Vagina (tissue), 2 donors: ENCODE measurements around the gene RRAD. TPM values are rescaled to one million over a fixed set of nuclear protein-coding genes. Genes with fewer than 3 reads are reported as not detected.
"Not testable (repeated sequence)": the region's sequence is repeated elsewhere in the genome, so short reads cannot be mapped to it uniquely, and the experiment has no call there.

Experiments
- DNase-seq, 2 donors: peaks; one replicate each; pipeline ENCODE4 v3.0.0-alpha.2; 2017; ENCODE audit errors: extremely low spot score in 2 of 2
- H3K27ac ChIP-seq: fragments of 200-600 bp; sonication (generic); one replicate; pipeline ENCODE4 v1.5.1; 2019
- H3K27me3 ChIP-seq: fragments of 200-600 bp; sonication (generic); one replicate; pipeline ENCODE4 v1.5.1; 2019
- H3K36me3 ChIP-seq, 2 donors: fragments of 200-600 bp; sonication (generic); one replicate each; pipeline ENCODE4 v1.5.1; 2017 to 2019
- H3K4me1 ChIP-seq: fragments of 200-600 bp; sonication (generic); one replicate; pipeline ENCODE4 v1.5.1; 2019
- H3K4me3 ChIP-seq, 2 donors: fragments of 200-600 bp; sonication (generic); 1 replicate in 1 of 2; 2 replicates in 1 of 2; pipeline ENCODE4 v1.5.1; 2016 to 2019
- H3K9me3 ChIP-seq: fragments of 200-600 bp; sonication (generic); one replicate; pipeline ENCODE4 v1.5.1; 2019
- POLR2A ChIP-seq, 2 donors: fragments of 450-650 bp; IDR thresholded peaks; one replicate each; pipeline ENCODE4 v1.6.1; 2017; ENCODE audit warnings: antibody characterized with exemption in 2 of 2, mild to moderate bottlenecking in 2 of 2, moderate library complexity in 2 of 2
- POLR2AphosphoS5 ChIP-seq, 2 donors: sonication (generic); formaldehyde crosslinking; IDR thresholded peaks; one replicate each; pipeline ENCODE4 v1.9.0; 2017; ENCODE audit warnings: antibody characterized with exemption in 2 of 2, mild to moderate bottlenecking in 2 of 2, low read depth in 1 of 2; ENCODE audit not compliant: insufficient read depth in 1 of 2
- intact Hi-C: fragments of 100-400 bp; cut with DNase I; formaldehyde crosslinking; loops from one replicate; pipeline ENCODE4 v1.15.1; 2023
- total RNA-seq: library from RNA; depleted of rRNA; stranded (reverse); fragments of >200 nt; gene quantifications from one replicate; pipeline ENCODE4 v1.2.3, GENCODE V29; 2016
- TF ChIP-seq, protein P1 (sequence below), 3 experiments: fragments of 450-650 bp in 2 of 3; fragments of 200-600 bp in 1 of 3; sonication (generic) in 1 of 3; IDR thresholded peaks; one replicate each; pipeline ENCODE4 v1.5.1; 2017 to 2019; ENCODE audit warnings: antibody characterized with exemption in 3 of 3, mild to moderate bottlenecking in 2 of 3, moderate library complexity in 2 of 3

RRAD gene
- total RNA-seq, 1 donor from 2014 or later, result 49.1 TPM

DNA sequence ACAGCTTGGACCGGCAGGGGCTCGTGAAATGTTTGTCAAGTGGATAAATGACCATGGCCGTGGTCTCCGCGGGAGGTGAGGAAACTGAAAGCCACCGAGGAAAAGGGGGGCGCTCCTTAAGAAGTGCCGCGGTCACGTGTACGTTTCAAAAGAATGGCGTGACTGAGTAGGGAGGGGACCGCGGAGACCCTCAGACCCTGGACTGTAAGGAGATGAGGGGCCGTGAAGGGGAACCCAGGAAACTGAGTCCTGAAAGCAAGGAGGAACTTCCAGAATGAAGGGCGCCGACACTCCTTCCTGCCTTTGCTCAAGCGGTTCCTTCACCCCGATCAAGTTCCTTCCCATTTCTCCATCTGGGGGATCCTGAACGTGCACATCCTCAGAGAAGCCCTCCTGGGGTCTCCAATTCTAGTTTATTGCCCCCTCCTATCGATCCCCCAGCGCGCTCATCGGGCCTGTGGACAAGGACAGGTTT, 9.5 kb upstream of the RRAD start:
- H3K36me3 ChIP-seq, result peaks cover 0 to 15% of the 10 kb centered on the region in 2 donors
- DNase-seq, H3K27me3 ChIP-seq, intact Hi-C loops, H3K9me3 ChIP-seq: not testable (repeated sequence)
- peaks cover 55% of the 10 kb centered on the region for H3K4me1 ChIP-seq
- TF ChIP-seq, protein P1, sequence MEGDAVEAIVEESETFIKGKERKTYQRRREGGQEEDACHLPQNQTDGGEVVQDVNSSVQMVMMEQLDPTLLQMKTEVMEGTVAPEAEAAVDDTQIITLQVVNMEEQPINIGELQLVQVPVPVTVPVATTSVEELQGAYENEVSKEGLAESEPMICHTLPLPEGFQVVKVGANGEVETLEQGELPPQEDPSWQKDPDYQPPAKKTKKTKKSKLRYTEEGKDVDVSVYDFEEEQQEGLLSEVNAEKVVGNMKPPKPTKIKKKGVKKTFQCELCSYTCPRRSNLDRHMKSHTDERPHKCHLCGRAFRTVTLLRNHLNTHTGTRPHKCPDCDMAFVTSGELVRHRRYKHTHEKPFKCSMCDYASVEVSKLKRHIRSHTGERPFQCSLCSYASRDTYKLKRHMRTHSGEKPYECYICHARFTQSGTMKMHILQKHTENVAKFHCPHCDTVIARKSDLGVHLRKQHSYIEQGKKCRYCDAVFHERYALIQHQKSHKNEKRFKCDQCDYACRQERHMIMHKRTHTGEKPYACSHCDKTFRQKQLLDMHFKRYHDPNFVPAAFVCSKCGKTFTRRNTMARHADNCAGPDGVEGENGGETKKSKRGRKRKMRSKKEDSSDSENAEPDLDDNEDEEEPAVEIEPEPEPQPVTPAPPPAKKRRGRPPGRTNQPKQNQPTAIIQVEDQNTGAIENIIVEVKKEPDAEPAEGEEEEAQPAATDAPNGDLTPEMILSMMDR (IDR thresholded peaks at IDR 0.05), result peak in 1 of 3 experiments; percentile 1
- H3K27ac ChIP-seq, result peak overlapping the region; percentile 90
- H3K4me3 ChIP-seq, result peak overlapping the region; percentile 73 to 94

DNA sequence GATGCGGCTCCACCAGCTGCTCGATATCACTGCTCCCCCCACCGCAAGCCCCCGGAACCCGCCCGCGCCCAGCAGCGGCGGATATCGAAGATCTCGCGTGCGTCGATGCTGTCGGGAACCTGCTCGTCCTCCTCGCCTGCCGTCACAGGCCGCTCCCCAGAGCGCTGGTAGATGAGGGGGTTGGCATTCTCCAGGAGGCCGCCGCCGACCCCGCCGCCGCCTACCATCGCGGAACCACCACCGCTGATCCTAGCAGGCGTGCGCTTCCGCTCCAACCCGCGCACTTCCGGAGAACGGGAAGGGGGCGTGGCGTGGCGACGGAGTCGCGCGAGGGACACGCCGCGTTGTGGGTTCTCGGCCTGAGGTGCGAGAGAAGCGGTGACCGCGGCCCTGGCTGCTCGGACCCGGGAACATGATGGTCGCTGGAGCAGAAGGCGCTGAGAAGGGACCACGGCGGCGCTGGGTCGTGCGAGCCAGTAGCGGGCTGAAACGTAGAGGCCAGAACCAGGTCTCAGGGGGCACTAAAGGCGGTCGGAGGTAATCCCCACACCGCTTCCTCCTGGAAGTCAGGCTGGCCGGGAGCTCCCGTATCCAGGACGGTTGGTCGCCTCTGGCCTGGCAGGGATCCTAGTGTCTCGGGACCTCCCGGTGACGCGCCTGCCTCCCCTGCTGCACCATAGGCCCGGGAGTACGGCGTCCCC, 9.0 kb upstream of the RRAD start, which contains the start of gene CIAO2B:
Gene CIAO2B, minus strand, starts transcription at position 265 of the 701 bp plus-strand sequence. Its CDS starts 38 bp downstream, at position 227.
- intact Hi-C loops, result no loop called here
- H3K4me1 ChIP-seq, result peaks cover 55% of the 10 kb centered on the region

DNA sequence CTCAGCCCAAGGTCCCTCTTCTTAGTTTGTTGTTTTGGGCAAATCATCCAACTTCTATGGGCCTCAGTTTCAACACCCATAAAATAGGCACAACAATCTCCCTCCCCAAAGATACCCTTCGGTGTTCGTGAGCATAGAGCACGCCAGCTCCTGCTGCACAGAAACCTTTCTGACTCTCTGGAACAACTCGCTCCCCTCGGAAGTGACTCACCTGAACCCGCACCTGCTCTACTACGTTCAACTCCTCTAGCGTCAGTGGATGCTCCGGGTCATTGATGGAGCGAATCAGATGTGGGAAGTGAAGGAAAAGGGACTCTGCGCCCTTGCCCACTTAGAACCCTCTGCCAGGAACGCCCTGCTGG, 8.4 kb upstream of the RRAD start:
- peaks cover 0 to 5% of the 10 kb centered on the region in 2 donors for H3K36me3 ChIP-seq
- no peak for DNase-seq
- no peaks in the 10 kb centered on the region for H3K27me3 ChIP-seq
- peak overlapping the region; percentile 73 to 94 for H3K4me3 ChIP-seq
- intact Hi-C loops, result no loop called here
- H3K4me1 ChIP-seq, result peaks cover 55% of the 10 kb centered on the region
- peak overlapping the region; percentile 90 for H3K27ac ChIP-seq
- no peak for TF ChIP-seq POLR2A (IDR thresholded peaks at IDR 0.05)
- H3K9me3 ChIP-seq, result no peaks in the 10 kb centered on the region

More for the DNA sequence above, 9.0 kb upstream of the RRAD start, which contains the start of gene CIAO2B:
- no peak for DNase-seq
- peak within 1 kb of the TSS; percentile 73 to 94 for H3K4me3 ChIP-seq
- H3K36me3 ChIP-seq, result peaks cover 0 to 10% of the 10 kb centered on the region in 2 donors
- H3K27me3 ChIP-seq, result no peaks in the 10 kb centered on the region
- no peaks in the 10 kb centered on the region for H3K9me3 ChIP-seq
- TF ChIP-seq, protein P1 (IDR thresholded peaks at IDR 0.05), result peak in 1 of 3 experiments; percentile 4
- TF ChIP-seq POLR2A (IDR thresholded peaks at IDR 0.05) (peak in 1 of 2 donors; percentile 87), POLR2AphosphoS5 (IDR thresholded peaks at IDR 0.05; ENCODE audit: insufficient read depth in 1 of 2, low read depth in 1 of 2) (peak; percentile 93 to 98)
- peak within 1 kb of the TSS; percentile 90 for H3K27ac ChIP-seq

DNA sequence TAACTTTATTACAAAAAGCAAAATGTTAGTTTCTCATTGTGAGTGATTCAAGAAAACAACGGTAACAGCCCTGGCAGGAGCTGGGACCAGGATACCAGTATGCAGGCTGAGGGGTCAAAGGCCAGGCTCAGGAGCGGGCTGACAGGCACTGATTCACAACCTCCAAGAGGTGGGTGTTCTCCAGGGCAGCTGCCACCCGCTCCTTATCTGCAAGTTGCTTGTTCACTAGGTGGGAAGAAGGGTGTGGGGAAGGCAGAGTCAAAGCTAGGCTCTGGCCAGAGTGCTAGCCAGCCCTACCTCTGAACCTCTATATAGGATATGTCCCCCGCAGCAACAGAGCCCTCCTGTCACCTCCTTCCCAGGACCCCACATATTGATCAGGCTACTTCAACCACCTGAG, 6.7 kb upstream of the RRAD start:
- intact Hi-C loops, result no loop called here
- H3K4me1 ChIP-seq, result peaks cover 42% of the 10 kb centered on the region
- H3K27ac ChIP-seq, result no peak overlapping the region
- H3K9me3 ChIP-seq, result no peaks in the 10 kb centered on the region
- no peak for DNase-seq
- H3K4me3 ChIP-seq, result no peak overlapping the region
- H3K36me3 ChIP-seq, result peaks cover 0 to 5% of the 10 kb centered on the region in 2 donors
- no peaks in the 10 kb centered on the region for H3K27me3 ChIP-seq
- TF ChIP-seq, protein P1 (IDR thresholded peaks at IDR 0.05), result no peak
- TF ChIP-seq POLR2A (IDR thresholded peaks at IDR 0.05), result no peak
- no peak for TF ChIP-seq POLR2AphosphoS5 (IDR thresholded peaks at IDR 0.05; ENCODE audit: insufficient read depth in 1 of 2, low read depth in 1 of 2)

DNA sequence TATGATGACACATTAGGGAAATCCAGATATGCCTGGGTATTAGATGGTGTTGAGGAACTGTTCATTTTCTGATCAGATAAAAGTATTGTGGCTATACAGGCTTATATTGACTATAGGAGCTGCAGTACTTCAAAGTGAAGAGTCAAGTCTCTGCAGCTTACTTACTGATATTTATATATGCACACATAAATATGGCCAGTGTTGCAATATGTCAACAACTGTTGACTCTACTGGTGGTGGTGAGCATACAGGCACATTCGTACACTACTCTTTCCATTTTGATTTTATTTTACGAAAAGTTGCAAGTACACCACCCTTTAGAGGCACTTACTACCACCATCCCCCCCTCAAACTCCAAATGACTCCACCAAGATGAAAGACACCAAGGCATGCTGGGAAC, 6.3 kb upstream of the RRAD start:
- TF ChIP-seq, protein P1 (IDR thresholded peaks at IDR 0.05), result no peak
- TF ChIP-seq POLR2A (IDR thresholded peaks at IDR 0.05) (no peak), POLR2AphosphoS5 (IDR thresholded peaks at IDR 0.05; ENCODE audit: insufficient read depth in 1 of 2, low read depth in 1 of 2) (no peak)
- intact Hi-C loops, result no loop called here
- Histone ChIP-seq H3K4me3 (no peak overlapping the region), H3K9me3 (no peaks in the 10 kb centered on the region), H3K27me3 (no peaks in the 10 kb centered on the region), H3K36me3 (peaks cover 0 to 4% of the 10 kb centered on the region in 2 donors), H3K4me1 (peaks cover 38% of the 10 kb centered on the region), H3K27ac (no peak overlapping the region)
- DNase-seq, result no peak
